Suprapubic skin (tissue), 4 donors: ENCODE data around the gene TYSND1.

Experiments used
- CTCF ChIP-seq, 2 donors: fragments of 200-600 bp in 1 of 2; fragments of 450-650 bp in 1 of 2; sonication (generic) in 1 of 2; IDR thresholded peaks; one replicate each; pipeline ENCODE4 v1.5.1; 2016 to 2019; ENCODE audit warnings: antibody characterized with exemption in 2 of 2, mild to moderate bottlenecking in 1 of 2, moderate library complexity in 1 of 2
- EP300 ChIP-seq: sonication (generic); formaldehyde crosslinking; IDR thresholded peaks from one replicate; pipeline ENCODE4 v1.6.1; 2017; ENCODE audit warnings: antibody characterized with exemption
- POLR2AphosphoS5 ChIP-seq, 3 donors: sonication (generic); formaldehyde crosslinking; IDR thresholded peaks; one replicate each; pipeline ENCODE4 v1.6.1; 2017; ENCODE audit warnings: antibody characterized with exemption in 3 of 3

DNA sequence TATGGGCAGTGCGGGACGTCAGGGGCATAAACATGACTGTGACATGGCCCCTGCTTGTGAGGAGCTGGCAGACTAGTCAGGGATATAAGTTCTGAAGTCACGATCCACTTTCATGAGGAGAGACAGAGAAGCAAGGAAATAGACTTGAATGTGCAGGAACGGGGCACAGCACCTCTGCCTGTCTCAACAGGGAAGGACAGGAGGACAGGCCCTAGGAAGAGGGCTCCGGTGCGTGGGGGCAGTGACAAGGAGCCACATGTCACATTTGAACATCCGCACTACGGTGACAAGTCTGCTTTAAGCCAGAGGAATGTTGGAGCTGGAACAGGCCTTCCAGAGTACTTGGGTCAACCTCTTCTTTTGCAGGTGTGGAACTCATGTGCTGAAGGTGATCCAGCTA, 43.6 kb upstream of the TYSND1 start:
- TF ChIP-seq EP300 (no peak), CTCF (IDR thresholded peaks at IDR 0.05) (no peak), POLR2AphosphoS5 (IDR thresholded peaks at IDR 0.05) (no peak)
